RWPE1 (cell line): Measurements from ENCODE around the gene TNS3.

Source experiments
- CTCF ChIA-PET: fragments of 350-600 bp; sonication (Branson Sonifier 250); formaldehyde crosslinking; extraction: SDS; loops from one replicate; lab custom pipeline; 2021; lab: Yijun Ruan, JAX
- POLR2A ChIA-PET: fragments of 400-600 bp; formaldehyde crosslinking; extraction: SDS; loops from one replicate; lab custom pipeline; 2020; ENCODE audit warnings: antibody characterized with exemption; ENCODE audit not compliant: low non-redundant PET; lab: Yijun Ruan, JAX
- DNase-seq: peaks from one replicate; pipeline ENCODE4 v3.0.0; 2012; ENCODE audit warnings: low spot score
- H3K27ac ChIP-seq: fragments of 450-650 bp; 2 replicates; pipeline ENCODE4 v1.5.1; 2017
- TF ChIP-seq, protein P1 (sequence below): fragments of 450-650 bp; conservative IDR thresholded peaks from 2 replicates; pipeline ENCODE4 v1.5.1; 2017; ENCODE audit warnings: low read depth, mild to moderate bottlenecking

Gene TNS3

DNA sequence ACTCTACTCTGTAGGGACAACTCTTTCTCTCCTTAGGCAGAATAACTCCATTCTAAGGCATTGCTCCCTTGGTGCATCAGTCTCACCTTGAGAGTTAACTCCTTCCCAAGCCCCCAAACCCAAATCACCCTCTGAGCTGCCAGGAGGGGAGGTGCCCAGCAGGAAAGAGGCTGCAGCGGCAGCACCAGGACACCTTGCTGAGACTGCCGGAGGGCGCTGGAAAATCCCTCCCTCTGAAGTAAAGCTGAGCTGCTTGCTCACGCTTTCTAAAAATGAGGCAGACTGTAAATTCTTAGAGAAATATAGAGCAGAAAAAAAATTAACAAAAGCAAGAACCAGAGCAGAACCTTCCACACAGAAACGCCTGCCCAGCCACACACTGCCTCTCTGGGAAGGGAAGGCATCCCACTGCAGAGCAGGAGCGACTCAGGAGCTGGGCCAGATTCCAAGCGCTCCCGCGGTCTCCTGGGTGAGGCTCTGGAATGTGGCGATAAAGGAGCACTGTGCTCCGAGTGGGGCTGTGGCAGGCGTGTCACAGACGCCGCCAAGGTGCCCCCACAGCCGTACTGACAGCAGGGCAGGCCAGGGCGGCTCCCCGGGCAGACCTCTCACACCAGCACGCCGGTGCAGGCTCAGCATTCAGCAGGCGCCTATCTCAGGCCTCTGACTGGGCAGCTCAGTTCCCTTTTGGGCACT is 202.1 kb downstream of the TNS3 start:
- POLR2A ChIA-PET: no interaction called here
- DNase-seq: peak; percentile 63
- TF ChIP-seq, protein P1, sequence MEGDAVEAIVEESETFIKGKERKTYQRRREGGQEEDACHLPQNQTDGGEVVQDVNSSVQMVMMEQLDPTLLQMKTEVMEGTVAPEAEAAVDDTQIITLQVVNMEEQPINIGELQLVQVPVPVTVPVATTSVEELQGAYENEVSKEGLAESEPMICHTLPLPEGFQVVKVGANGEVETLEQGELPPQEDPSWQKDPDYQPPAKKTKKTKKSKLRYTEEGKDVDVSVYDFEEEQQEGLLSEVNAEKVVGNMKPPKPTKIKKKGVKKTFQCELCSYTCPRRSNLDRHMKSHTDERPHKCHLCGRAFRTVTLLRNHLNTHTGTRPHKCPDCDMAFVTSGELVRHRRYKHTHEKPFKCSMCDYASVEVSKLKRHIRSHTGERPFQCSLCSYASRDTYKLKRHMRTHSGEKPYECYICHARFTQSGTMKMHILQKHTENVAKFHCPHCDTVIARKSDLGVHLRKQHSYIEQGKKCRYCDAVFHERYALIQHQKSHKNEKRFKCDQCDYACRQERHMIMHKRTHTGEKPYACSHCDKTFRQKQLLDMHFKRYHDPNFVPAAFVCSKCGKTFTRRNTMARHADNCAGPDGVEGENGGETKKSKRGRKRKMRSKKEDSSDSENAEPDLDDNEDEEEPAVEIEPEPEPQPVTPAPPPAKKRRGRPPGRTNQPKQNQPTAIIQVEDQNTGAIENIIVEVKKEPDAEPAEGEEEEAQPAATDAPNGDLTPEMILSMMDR: no peak
- CTCF ChIA-PET: interaction anchor here (0.6 to 0.7 kb wide), 3 partner anchors 9 to 322 kb away, joined by 3 read pairs; no protein-coding TSS in a partner anchor
- peak overlapping the region; percentile 96 for H3K27ac ChIP-seq

DNA sequence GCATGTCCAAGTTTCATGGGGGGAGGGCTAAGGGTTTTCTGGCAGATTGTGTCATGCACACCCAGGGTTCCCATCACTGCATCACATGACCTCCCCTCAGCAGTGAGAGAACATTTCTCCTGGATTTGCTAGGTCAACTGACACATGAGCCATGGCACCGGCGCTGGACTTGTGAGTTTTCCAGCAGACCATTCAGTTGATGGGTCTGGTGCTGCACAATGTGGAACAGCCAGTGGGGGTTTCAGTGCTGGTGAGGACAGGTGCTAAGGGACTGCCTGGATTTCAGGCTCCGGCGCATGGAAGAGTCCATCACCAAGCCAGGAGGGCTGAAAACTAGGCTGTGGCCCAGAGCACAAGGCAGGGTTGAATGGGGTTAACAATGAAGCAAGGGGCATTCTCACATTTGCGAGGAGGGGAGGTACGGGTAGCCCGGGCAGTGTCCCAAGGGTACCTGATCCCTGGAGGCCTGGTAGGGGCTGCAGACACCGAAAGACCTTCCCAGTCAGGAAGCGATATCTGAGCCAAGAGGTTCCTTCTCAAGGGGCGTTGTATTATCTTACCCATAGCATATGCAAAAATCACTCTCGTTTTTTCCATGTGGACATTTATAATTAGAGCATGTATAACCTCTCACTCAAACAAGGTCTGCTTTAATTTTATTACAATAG is 203.0 kb downstream of the TNS3 start:
- POLR2A ChIA-PET: no interaction called here
- H3K27ac ChIP-seq: no peak overlapping the region
- TF ChIP-seq, protein P1: no peak
- DNase-seq: no peak
- CTCF ChIA-PET: interaction anchor here (0.6 kb wide), 1 partner anchor 11 kb away, joined by 3 read pairs; no protein-coding TSS in a partner anchor

DNA sequence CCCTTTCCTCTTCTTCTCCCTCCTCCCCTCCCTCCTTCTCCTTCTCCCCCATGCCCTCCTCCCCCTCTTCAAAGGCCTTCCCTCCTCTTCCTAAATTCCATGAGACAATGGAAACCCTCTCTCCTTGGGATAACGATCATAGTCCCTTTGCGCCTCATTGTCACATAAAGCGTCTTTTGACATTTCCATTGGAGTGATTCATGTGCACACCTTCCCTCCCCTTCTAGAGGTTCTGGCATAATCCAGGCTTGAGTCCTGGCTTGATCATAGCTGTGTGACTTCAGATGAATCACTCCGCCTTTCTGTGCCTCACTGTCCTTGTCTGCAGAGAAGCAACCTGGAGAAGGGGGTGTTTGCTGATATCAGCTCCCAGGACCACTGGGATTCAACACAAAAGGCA is 204.2 kb downstream of the TNS3 start:
- TF ChIP-seq, protein P1: no peak
- no peak overlapping the region for H3K27ac ChIP-seq
- CTCF ChIA-PET: no interaction called here
- POLR2A ChIA-PET: no interaction called here
- DNase-seq: no peak

DNA sequence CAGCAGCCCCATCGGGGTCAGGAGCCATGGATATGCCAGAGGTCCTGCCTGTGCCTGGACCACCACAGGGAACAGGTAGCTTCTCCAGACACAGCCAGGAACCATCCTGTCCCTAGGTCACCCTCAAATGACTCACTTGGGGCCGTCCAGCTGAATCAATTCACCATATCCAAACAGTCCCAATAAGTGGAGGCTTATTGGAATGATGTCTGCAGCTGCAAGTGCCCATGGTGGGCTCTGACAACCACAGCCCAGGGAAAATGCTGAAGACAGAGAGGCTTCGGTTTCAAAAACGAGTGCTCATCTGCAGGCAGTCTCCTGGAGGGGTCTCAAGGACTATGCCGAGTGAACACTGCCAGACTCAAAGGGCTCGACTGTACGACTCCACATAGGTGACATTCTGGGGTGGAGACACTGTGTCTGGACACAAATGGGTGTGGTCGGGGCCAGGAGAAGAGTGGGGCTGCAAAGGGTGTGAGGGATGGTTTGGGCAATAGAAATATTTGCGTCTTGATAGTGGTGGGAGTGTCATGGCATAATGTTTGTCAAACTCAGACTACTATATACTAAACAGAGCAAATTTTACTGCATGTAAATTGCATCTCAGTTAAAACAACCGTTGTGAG is 204.8 kb downstream of the TNS3 start:
- POLR2A ChIA-PET: no interaction called here
- no peak overlapping the region for H3K27ac ChIP-seq

DNA sequence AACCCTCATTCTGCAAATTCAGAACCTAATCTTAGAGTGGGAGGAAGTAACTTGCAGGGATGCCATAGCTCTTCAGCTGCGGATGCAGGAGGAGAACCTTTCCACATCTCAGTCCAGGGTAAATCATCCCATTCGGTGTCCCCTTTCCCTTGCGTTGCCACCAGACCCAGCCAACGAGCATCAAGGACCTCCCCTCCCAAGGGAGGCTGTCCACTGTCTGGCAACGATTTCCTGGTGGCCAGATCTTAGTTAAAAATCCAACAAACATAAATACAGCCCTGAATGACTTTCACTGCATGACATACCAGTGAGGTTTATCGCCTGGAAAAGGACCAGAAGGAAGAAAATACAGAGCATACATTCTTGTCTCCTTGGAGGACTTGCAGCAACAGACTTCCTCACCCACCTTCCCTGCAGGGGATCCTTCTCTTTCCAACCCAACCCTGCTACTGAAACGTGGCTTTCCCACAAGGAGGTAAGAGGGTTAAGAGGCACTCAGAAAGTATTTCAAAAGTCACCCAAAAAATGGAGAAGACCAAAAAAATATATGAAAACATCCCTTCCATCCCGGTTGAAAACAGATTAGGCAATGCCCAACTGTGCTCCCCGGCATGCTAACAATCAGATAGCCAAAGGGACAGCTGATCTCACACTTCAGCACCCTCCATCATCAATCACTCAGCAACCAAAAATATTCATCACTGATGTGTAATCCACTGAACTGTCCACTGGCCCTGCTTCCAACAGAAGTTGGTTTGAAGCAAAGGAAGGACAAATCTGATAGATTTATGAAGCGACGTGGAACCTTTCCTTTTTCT is 206.6 kb downstream of the TNS3 start:
- no peak overlapping the region for H3K27ac ChIP-seq
- CTCF ChIA-PET: interaction anchor here (1.0 kb wide), 1 partner anchor 108 kb away, joined by 4 read pairs; no protein-coding TSS in a partner anchor
- no peak for DNase-seq
- POLR2A ChIA-PET: no interaction called here
- TF ChIP-seq, protein P1: no peak

More for the DNA sequence above, 204.8 kb downstream of the TNS3 start:
- DNase-seq: no peak
- CTCF ChIA-PET: no interaction called here
- TF ChIP-seq, protein P1: no peak

DNA sequence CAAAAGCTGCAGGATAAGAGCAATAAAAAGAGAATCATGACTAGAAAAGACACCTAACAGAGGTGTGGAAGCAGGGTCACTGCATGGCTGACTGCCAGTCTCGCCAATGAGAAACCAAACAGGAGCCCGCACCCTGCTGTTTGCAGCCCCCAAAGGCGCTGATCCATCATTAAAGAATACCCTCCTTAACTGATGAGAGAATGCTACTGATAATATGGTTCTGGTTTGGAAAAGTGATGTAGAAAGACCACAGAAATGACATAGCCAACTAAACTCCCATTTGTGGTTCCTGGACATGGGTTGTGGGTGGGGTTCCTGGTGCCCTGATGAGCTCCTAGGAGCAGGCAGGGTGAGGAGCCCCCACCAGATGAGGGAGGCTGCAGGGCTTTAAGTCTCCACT is 207.4 kb downstream of the TNS3 start:
- TF ChIP-seq, protein P1: no peak
- POLR2A ChIA-PET: no interaction called here
- CTCF ChIA-PET: interaction anchor here (0.6 to 1.0 kb wide), 2 partner anchors 40 to 107 kb away, joined by 3 to 4 read pairs; no protein-coding TSS in a partner anchor
- H3K27ac ChIP-seq: no peak overlapping the region
- DNase-seq: no peak
